ENCODE measurements around the gene SERHL2.

GRCh38 chr22:42611051-42611450 is 57.3 kb downstream of the SERHL2 start:
- TF ChIP-seq POLR2A (IDR thresholded peaks at IDR 0.05; ENCODE audit: low read depth, low read length) = no peak
- no peak for TF ChIP-seq FOS (IDR thresholded peaks at IDR 0.05; ENCODE audit: borderline replicate concordance, insufficient read depth, low read length)
- TF ChIP-seq CTCF (IDR thresholded peaks at IDR 0.05; ENCODE audit: extremely low read depth in 1 of 2, insufficient read depth in 1 of 2, low read depth in 1 of 2, low read length in 2 of 2) = no peak
- TF ChIP-seq POLR2AphosphoS5 (IDR thresholded peaks at IDR 0.05; ENCODE audit: insufficient read depth, low read depth, low read length) = no peak
- TF ChIP-seq MYC (IDR thresholded peaks at IDR 0.05; ENCODE audit: low read depth, low read length) = no peak
- TF ChIP-seq EZH2 (IDR thresholded peaks at IDR 0.05; ENCODE audit: borderline replicate concordance, low read depth, low read length, severe bottlenecking) = no peak
- no peak for TF ChIP-seq MAX (IDR thresholded peaks at IDR 0.05; ENCODE audit: insufficient read depth, insufficient read length)
- no peak for TF ChIP-seq JUN (IDR thresholded peaks at IDR 0.05; ENCODE audit: borderline replicate concordance, insufficient read depth, insufficient read length, low read depth)

Data from endothelial cell of umbilical vein (primary cell).